ENCODE data around the gene TPRX1.
"Not testable (repeated sequence)": the region's sequence is repeated elsewhere in the genome, so short reads cannot be mapped to it uniquely, and the experiment has no call there.

Gene TPRX1

DNA sequence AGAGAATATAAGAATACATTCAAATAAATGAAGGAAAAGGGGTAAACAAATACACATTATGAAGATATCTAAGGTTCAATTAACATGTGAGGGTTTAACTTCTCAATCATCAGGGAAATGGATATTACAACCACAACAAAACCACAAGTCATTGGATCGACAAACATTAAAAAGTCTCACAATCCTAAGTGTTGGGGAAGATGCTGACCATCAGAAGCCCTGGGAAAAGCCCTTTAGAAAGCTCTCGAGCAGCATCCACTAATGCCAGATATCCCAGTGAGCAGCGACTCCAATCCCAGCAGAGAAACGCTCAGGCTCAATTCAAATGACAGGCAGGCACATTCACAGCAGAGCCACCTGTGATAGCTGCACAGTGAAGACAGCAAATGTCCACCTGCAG lies 3.1 kb downstream of the TPRX1 start:
- DNase-seq: no peak

DNA sequence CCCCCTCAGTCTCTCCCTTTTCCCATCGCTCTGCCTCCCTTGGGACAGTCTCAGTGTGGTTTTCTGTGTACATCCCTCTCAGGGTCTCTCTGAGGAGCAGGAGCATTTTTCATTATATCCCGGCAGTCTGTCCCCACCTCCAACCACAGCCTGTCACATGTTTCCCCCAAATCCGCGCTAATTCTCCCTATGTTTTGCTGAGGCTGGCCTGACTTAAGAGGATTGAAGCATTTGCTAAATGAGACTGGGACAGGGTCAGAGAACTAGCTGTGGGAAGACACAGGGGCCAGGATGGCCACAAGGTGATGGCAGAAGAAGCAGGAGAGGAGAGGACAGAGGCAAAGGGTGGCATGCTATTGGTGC lies 5.5 kb downstream of the TPRX1 start:
- no peak for DNase-seq

DNA sequence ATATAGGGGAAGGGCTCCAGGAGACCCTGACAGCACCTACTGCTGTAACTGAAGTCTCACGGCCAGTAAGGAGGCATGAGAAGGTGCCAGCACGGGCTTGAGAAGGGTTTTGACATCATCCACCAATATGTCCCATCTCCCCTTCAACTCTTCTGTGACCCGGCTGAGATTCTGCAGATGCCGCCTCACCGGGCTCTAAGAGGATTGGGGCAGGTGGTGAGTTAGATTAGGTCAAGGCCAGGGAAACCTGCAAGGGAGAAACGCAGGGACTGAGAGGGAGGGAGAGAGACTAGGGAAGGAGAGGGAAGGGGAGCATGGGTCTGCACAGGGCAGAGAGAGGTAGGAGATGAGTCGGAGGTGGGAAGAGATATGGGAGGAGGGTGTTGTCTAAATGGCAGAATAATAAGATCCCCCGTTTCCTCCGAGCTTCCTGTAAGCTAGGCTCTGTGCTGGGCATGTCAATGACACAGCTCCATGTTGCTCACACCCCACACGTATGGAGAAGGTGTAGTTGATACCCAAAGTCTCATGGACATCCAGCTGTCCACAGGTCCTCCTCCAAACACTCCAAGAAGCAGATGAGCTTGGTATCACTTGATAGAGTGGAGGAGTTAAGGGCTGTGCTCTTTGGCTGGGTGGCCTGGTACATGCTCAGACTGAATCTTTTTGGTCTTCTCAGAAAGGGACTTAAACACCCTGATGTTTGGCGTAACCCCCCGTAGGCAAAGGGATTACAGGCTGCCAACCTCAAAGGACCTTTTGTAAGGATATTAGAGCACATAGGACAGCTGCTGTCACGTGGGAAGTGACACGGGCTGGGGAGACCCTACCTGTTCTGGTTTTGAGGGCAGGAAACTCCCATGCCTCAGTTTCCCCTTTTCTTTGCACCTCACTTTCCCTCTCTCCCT lies 6.1 kb downstream of the TPRX1 start:
- DNase-seq: no peak

DNA sequence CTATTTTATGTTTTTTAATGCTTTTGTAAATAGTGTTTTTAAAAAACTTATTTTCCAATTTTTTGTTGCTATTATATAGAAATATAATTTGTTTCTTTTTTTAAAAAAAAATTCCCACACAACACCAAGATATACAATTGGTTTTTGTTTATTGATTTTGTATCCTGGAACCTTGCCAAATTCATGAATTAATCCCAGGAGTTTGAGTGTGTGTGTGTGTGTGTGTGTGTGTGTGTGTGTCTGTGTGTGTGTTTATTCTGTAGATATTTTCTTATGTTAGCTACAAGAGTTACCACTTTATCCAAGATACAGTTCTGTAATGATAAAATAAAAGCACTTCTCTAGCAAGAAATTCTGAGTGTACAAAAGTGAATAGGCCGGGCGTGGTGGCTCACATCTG lies 7.6 kb downstream of the TPRX1 start:
- DNase-seq: no peak

DNA sequence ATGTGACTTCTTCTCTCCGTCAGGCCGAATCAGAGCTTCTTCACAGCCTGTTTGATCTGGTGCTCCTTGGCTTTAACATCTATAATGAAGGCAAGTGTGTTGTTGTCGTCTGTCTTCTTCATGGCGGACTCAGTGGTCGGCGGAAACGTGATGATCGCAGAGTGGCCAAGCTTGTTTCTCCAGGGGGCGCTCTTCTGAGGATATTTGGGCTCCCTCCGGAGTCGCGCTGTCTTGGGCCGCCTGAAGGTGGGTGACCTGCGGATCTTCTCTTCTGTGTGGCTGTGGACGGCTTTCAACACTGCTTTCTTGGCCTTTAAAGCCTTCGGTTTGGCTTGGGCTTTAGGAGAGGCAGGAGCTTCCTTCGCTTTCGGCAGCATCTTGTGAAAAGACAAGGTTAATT lies 9.8 kb downstream of the TPRX1 start:
- DNase-seq: no peak

DNA sequence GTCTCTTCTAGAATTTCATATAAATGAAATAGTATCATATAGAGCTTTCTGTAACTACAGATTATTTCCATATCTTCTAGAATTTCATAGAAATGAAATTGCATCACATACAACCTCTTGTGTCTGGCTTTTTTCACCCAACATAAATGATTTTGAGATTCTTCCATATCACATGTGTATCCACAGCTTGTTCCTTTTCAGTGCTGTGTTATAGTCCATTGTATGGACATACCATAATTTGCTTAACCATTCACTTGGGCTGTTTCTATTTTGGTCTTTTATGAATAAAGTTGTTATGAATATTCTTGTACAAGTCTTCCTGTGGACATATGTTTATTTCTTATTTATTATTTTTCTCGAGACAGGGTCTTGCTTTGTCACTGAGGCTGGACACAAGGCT lies 11.7 kb downstream of the TPRX1 start:
- no peak for DNase-seq

DNA sequence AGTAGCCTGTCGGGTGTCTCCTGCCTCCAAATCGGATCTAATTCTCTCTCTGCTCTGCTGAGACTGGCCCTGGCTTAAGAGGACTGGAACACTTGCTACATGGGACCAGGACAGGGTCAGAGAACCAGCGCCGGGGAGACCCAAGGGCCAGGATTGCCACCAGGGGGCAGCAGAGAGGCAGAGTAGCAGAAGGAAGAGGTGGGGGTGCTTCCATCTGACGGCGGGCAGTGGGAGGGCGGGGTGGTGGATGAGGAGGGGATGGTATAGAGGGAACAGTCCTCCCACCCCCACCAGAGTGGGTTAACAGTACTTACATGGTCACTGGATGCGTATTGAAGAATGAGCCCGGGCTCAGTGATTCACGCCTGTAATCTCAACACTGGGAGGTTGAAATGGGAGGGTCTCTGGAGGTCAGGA lies 13.9 kb downstream of the TPRX1 start:
- peak in 49 of 56 donors; percentile 13 to 88 (median 53) for DNase-seq

DNA sequence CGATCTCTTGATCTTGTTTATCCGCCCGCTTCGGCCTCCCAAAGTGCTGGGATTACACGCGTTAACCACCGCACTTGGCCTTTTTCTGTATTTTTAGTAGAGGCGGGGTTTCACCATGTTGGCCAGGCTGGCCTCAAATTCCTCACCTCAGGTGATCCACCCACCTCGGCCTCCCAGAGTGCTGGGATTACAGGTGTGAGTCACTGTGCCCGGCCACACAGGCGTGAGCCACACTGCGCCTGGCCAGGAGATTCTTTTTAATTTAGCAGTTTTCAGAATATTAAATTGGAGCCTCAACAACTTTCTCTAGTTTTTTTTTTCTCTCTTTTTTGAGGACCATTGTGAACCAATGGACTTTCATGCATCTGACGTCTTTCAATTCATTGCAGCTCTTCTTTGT lies 14.5 kb downstream of the TPRX1 start:
- not testable (repeated sequence) for DNase-seq

DNA sequence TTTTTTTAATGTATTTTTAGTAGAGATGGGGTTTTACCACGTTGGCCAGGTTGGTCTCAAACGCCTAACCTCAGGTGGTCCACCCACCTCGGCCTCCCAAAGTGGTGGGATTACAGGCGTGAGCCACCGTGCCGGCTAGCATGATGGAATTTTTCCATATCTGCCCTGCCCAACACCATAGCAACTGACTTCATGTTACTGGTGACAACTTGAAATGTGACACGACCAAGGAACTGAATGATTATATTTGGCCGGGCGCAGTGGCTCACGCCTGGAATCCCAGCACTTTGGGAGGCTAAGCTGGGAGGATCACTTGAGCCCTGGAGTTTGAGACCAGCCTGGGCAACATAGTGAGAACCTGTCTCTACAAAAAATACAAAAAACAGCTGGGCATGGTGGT lies 17.0 kb downstream of the TPRX1 start:
- not testable (repeated sequence) for DNase-seq

DNA sequence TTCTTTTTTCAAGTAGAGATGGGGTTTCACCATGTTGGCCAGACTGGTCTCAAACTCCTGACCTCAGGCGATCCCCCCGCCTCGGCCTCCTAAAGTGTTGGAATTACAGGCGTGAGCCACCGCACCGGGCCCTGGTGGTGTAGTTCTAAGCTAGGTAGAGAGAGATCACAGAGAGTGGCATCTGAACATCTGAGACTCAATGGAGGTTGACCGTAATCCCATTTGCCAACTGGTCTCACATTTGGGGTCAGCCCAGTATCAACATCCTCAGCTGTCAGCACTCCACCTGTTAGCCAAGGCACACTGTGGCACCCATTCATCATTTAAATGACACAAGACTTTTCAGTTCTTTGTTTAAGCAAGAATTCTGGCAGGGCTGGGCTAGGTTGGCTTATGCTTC lies 17.8 kb downstream of the TPRX1 start:
- DNase-seq: no peak

DNA sequence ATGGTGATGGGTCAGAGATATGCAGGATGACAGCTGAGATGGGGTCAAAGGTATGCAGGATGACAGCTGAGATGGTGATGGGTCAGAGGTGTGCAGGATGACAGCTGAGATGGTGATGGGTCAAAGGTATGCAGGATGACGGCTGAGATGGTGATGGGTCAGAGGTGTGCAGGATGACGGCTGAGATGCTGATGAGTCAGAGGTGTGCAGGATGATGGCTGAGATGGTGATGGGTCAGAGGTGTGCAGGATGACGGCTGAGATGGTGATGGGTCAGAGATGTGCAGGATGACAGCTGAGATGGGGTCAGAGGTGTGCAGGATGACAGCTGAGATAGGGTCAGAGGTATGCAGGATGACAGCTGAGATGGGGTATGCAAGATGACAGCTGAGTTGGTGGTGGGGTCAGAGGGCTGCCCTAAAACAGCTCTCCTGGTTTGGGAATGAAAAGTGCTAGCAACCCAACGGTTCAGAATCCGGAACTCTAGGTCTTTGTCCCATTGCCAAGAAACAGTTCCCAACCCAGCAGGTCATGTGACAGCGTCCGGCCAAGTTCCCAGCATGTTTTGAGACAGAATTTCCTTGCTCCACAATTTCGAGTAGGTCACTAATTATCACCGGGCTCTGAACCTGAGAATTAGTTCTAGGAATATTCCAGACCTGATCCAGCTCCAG lies 22.6 kb downstream of the TPRX1 start:
- DNase-seq: peak in 46 of 56 donors; percentile 13 to 74 (median 42)

DNA sequence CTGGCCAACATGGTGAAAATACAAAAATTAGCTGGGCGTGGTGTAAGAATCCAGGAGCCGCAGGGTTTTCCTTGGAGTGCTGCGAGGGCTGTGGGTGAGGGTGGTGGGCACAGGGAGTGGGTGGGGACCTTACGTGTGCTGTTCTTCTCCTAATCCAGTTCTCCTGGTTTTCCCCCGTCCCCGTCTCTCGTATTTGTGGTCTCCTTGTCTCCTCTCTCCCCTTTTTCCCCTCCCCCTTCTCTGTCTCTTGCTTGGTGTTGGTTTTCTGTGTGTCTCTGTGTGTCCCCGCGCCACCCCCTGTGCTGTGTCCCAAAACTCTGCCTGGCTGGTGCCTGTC lies 24.2 kb downstream of the TPRX1 start:
- DNase-seq: no peak

DNA sequence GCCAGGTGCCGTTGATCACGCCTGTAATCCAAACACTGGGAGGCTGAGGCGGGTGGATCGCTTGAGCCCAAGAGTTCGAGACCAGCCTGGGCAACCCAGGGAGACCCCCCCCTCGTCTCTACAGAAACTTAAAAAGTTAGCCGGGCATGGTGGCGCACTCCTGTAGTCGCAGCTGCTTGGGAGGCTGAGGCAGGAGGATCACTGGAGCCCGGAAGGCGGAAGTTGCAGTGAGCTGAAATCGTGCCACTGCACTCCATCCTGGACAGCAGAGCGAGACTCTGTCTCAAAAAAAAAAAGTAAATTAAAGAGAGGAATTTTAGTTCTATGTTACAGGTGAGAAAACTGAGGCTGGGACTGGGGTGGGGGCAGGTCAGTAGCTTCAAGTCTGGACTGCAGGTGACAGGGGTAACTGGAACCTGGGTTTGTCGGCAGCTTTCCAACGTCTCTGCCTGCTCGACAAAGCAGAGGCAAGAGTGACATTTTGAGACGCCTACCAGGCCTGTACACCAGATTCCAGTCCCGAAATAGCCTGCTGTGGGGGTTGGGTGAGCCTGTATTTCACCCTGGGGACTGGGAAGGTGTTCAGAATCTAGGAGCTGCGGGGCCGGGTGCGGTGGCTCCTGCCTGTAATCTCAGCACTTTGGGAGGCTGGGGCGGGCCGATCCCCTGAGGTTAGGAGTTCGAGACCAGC lies 24.7 kb downstream of the TPRX1 start:
- DNase-seq: peak in 40 of 56 donors; percentile 10 to 79 (median 39)

DNA sequence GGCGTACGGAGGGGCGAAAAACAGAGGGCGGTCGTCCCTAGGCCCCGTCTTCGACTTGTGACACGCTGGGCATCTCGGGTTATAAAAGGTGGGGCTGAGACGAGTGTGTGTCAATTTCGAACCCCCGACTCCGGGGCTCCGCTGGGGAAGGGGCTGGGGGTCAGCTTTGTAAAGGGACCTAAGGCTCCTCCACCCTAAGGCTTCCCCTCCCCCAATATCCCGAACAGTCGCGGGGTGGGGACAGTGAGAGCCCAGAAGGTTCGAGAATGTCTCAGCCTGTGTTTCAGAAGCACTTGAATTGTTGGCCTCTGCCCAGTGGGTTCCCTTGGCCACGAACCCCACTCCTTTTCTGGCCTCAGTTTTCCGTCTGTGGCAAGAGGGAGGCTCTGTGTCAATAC lies 25.4 kb downstream of the TPRX1 start:
- DNase-seq: peak in 47 of 56 donors; percentile 5 to 77 (median 47)

DNA sequence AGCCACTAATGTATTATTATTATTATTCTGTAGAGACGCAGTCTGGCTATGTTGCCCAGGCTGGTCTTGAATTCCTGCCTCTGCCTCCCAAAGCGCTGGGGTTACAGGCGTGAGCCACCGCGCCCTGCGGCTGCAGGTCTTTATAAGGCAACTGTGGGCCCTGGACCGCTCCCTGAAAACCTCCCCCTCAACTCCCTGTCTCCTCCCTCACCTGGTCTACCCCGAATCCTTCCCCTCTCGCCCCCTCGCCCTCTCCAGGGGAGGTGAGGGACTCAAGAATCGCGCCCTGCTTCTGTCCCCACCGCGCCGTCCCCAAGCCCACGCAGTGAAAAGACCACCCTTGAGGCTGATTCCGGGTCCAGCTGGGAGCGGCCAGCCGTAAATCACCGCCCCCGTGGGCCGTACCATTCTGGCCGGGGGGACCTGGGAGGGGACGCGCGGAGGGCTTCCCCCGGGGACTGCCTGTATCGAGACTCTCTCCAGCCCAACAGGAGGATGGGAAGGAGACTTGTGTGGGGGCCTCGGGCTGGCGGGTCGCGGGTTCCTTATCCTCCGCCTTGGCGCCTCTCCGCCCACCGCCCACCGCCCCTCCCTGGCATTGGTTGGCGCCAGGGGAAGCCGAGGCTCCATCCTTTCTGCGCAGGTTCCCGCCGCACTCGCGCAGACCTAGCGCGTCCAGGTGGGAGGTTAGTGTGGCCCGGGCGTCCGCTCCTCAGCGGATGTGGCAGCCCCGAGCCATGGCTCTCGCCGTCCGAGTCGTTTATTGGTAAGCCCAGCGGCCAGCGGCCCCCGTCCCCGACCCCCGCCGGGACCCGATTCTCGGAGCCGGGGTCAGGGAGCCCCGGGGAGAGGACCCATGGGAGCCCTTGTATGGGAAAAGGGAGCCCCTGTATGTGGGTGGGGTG lies 26.1 kb downstream of the TPRX1 start, which contains the start of gene SELENOW:
SELENOW (plus strand) TSS at position 655 of the 905 bp plus-strand sequence; CDS start at position 738, 83 bp downstream.
- peak in 54 of 56 donors; percentile 30 to 98 (median 84) for DNase-seq

DNA sequence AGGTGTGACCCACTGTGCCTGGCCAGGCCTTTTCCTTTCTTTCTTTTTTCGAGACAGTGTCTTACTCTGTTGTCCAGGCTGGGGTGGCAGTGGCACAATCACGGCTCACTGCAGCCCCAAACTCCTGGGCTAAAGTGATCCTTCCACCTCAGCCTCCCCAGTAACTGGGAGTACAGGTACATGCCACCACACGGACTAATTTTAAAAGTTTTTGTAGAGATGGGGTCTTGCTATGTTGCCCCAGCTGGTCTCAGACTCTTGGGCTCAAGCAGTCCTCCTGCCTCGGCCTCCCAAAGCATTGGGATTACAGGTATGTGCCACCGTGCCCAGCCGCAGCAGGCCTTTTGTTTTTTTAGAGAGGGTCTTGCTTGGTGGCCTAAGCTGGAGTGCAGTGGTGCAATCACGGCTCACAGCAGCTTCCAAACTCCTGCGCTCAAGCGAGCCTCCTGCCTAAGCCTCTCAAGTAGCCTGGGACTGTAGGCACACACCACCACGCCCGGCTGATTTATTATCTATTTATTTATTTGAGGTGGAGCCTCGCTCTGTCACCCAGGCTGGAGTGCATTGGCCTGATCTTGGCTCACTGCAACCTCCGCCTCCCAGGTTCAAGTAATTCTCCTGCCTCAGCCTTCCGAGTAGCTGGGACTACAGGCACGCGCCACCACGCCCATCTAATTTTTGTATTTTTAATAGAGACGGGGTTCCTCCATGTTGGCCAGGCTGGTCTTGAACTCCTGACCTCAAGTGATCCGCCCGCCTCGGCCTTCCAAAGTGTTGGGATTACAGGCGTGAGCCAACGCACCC lies 26.9 kb downstream of the TPRX1 start:
- not testable (repeated sequence) for DNase-seq

DNA sequence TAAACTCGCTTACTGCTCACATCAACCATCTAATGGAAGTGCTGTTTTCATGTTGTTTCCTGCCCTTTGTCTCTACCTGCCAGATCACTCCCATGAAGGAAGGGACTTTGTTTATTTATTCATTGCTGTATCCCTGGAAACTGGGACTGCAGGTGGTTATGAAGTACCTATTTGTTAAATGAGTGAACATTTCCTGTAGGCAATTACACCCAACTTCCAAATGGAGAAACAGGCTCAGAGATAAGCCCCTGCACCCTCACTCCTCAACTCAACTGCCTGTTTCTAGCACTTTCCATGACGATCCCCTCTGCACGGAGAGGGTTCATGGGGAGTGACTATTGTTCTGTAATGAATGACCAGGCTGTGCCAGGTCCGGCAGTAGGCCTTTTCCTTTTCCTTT lies 27.8 kb downstream of the TPRX1 start:
- DNase-seq: peak in 10 of 56 donors; percentile 3 to 45 (median 20)

DNA sequence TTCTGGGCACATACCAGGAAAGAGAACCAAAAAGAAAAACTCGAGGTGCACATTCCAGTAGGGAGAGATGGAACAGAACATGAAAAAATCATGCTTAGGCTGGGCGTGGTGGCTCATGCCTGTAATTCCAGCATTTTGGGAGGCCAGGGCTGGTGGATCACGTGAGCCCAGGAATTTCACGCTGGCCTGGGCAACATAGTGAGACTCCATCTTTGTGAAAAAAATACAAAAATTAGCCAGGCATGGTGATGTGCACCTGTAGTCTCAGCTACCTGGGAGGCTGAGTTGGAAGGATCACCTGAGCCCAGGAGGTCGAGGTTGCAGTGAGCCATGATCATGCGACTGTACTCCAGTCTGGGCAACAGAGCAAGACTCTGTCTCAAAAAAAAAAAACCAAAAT lies 33.1 kb downstream of the TPRX1 start:
- not testable (repeated sequence) for DNase-seq

DNA sequence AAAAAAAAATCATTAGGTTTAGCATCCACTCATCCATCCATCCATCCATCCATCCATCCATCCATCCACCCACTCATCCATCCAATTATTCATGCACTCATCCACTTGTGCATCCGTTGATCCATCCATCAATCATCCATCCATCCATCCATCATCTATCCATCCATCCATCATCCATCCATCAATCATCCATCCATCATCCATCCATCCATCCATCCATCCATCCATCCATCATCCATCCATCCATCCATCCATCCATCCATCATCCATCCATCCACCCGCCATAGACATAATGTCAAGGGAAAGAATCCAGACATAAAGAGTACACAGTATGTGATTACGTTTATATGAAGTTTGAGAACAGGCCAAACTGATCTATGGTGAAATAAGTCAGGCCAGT lies 34.8 kb downstream of the TPRX1 start:
- no peak for DNase-seq

DNA sequence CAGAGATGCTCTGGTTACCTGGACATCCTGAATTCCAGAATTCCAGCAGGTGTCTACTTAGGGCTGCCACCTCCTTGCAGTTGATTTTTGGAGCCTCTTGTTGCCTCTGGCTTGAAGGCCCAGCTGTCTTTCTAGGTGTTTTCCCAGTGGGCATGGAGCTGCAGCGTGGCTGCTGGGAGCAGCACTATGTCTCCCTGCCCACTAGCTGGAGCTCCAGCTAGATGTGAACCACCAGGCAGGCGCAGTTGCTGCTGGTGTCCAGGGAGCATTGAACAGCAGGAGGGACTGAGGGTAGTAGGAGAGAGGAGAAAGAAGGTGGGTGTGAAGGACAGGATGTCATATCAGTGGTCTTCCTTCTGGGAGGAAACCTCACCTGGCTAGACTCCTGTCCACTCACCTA lies 35.7 kb downstream of the TPRX1 start:
- DNase-seq: no peak
